Ishikawa (cell line): Measurements from ENCODE around the gene ZNF865.

Experiments used
- CEBPB ChIP-seq: IDR thresholded peaks from 2 replicates; pipeline ENCODE4 v1.6.1; 2012
- CREB1 ChIP-seq: IDR thresholded peaks from 2 replicates; pipeline ENCODE4 v1.6.1; 2012; ENCODE audit warnings: low read depth
- EGR1 ChIP-seq: IDR thresholded peaks from 2 replicates; pipeline ENCODE4 v1.6.1; 2012
- EP300 ChIP-seq: IDR thresholded peaks from 2 replicates; pipeline ENCODE4 v1.6.1; 2012; ENCODE audit warnings: borderline replicate concordance
- FOXM1 ChIP-seq: IDR thresholded peaks from 2 replicates; pipeline ENCODE4 v1.6.1; 2012; ENCODE audit warnings: low read depth, borderline replicate concordance
- MAX ChIP-seq: IDR thresholded peaks from 2 replicates; pipeline ENCODE4 v1.6.1; 2012
- NFIC ChIP-seq: IDR thresholded peaks from 2 replicates; pipeline ENCODE4 v1.6.1; 2012
- RAD21 ChIP-seq: IDR thresholded peaks from 2 replicates; pipeline ENCODE4 v1.6.1; 2012; ENCODE audit warnings: low read depth
- REST ChIP-seq: IDR thresholded peaks from 2 replicates; pipeline ENCODE4 v1.6.1; 2012; ENCODE audit warnings: low read depth, mild to moderate bottlenecking
- TAF1 ChIP-seq: IDR thresholded peaks from 2 replicates; pipeline ENCODE4 v1.6.1; 2012; ENCODE audit warnings: low read depth, mild to moderate bottlenecking
- TCF12 ChIP-seq: IDR thresholded peaks from 2 replicates; pipeline ENCODE4 v1.6.1; 2012; ENCODE audit warnings: low read depth
- TEAD4 ChIP-seq: IDR thresholded peaks from 2 replicates; pipeline ENCODE4 v1.6.1; 2012
- USF1 ChIP-seq: IDR thresholded peaks from 2 replicates; pipeline ENCODE4 v1.6.1; 2012
- YY1 ChIP-seq: IDR thresholded peaks from 2 replicates; pipeline ENCODE4 v1.6.1; 2012; ENCODE audit warnings: low read depth
- ZBTB7A ChIP-seq: IDR thresholded peaks from 2 replicates; pipeline ENCODE4 v1.6.1; 2012; ENCODE audit warnings: low read depth

Gene ZNF865

GRCh38 chr19:55642153-55643002, 36.9 kb downstream of the ZNF865 start:
- TF ChIP-seq ZBTB7A (peak; percentile 72), TAF1 (no peak), MAX (peak; percentile 82; the same call in 1 of the 2 replicates)

- peak; percentile 38 for TF ChIP-seq USF1
- peak; percentile 56; the same call in 1 of the 2 replicates for TF ChIP-seq CEBPB
- no peak for TF ChIP-seq FOXM1
- peak; percentile 76 for TF ChIP-seq MAX
- no peak; the same call in 1 of the 2 replicates for TF ChIP-seq TEAD4
- TF ChIP-seq YY1: peak; percentile 64; the same call in 1 of the 2 replicates
- TF ChIP-seq REST: no peak
- TF ChIP-seq RAD21: no peak
- 0 out of 2 replicates have a peak, but pooled peaks have one; percentile 23 for TF ChIP-seq CREB1
- peak; percentile 94 for TF ChIP-seq TAF1
- TF ChIP-seq EP300: no peak; the same call in 1 of the 2 replicates
- TF ChIP-seq EGR1: peak; percentile 56; the same call in 1 of the 2 replicates
- TF ChIP-seq ZBTB7A: peak; percentile 84
- TF ChIP-seq TCF12: peak; percentile 74
- peak; percentile 37 for TF ChIP-seq NFIC
These were observed 37.8 kb downstream of the ZNF865 start, which contains the start of gene ZNF581 for GRCh38 chr19:55643003-55643886. Gene ZNF581, plus strand, starts transcription at chr19:55643649. Its CDS starts 923 bp downstream, at chr19:55644572.

GRCh38 chr19:55643887-55644176, 38.4 kb downstream of the ZNF865 start:
- TF ChIP-seq ZBTB7A (no peak; the same call in 1 of the 2 replicates), FOXM1 (no peak), CREB1 (no peak), TAF1 (no peak), REST (no peak), EGR1 (no peak), MAX (no peak), RAD21 (no peak), YY1 (no peak), NFIC (no peak), TEAD4 (no peak), EP300 (no peak), CEBPB (no peak), USF1 (no peak), TCF12 (no peak)

GRCh38 chr19:55644191-55644833, 38.9 kb downstream of the ZNF865 start:
- TF ChIP-seq ZBTB7A (peak; percentile 38; the same call in 1 of the 2 replicates), MAX (no peak)
